Inflammatory macrophage treated with lipopolysaccharide for 1 hour (primary cell): ENCODE data around the gene RASD2.

Experiments
- DNase-seq, 2 donors: peaks; one replicate each; pipeline ENCODE4 v3.0.0-alpha.2; 2020 to 2022

The RASD2 gene

DNA sequence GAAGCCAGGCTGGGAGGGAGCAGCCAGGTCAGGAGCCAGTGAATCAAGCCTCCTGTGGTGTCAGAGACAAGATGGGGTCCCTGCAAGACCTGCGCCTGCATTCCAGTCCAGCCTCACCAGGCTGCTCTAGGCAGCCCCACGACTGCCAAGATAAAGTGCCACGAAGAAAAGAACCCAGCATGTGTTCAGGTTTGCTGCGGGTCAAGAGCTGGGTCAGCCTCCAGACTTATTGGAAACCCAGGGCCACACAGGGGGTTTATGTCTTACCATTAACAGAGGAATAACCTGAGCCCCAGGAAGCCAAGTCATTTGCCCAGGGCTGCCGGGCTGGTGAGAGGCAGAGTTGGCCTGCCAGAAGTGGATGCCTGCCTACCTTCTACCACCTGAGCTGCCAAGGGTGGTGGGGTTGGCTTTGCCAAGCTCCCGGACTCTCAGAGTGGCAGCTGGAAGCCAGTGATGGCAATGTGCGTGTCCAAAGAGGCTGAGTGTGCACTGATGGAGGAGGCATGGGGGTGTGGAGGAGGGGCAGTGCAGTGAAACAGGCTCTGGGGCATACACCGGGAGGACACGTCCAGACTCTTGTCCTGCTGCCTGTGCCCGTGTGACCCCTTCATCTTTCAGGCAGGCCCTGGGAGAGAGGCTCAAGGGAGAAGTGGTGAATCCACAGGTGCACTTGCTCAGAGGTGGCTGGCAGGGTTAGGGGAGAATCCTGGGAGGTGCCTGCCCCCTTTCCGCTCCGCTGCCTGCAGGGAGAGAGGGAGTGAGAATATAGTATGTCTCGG lies 1.7 kb downstream of the RASD2 start:
- no peak for DNase-seq

DNA sequence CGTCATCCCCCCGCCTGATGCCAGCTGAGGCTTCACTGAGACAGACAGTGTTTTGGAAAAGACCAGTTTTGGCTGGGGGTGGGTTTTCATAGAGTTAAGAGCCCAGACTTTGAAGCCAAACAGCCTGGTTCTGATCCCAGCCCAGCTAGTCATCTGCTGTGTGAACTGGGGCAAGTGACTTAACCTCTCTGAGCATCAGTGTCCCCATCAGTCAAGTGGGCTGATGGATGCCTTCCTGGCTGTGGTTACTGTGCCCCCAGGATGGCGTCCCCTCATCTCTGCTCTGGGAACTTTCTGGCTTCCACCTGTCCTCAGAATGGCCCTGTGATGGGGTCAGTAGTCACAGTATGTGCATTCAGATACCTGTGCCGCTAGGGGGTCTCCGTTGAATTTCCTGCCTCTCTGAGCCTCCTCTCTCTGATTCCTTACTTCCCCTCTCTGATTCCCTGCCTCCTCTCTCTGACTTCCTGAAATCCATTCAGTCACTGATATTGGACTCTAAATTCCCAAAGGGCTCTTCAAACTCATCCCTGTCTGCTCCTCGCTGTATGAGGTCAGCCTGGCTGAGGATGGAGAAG lies 2.4 kb downstream of the RASD2 start:
- DNase-seq = no peak

DNA sequence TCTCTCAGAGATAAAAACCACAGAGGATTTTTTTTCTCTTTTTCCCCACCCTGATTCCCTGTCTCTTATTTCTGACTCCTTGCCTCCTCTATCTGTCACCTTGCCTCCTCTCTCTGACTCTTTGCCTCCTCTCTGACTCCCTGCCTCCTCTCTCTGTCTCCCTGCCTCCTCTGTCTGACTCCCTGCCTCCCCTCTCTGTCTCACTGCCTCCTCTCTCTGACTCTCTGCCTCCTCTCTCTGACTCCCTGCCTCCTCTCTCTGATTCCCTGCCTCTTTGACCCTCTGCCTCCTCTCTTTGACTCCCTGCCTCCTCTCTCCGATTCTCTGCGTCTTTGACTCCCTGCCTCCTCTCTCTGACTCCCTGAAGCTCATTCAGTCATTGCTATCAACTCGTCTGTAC lies 3.1 kb downstream of the RASD2 start:
- DNase-seq = no peak

DNA sequence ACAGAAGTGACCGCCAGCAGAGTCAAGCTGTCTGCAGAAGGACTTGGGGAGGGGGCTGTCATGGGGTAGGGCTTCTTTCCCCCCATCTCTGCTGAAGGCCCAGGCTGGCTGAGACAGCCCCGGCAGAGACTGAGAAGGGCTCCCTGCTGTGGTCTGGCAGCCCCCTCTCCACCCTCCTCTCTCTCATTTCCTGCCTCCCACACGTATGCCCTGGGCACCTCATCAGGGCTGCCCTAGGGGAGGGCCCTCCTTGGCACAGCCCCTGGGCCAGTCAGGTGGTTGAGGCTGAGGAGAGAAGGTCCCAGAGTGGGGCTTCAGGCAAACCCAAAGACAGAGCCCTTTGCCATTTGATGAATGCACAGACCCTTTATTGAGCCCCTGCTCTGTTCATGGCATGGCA lies 3.6 kb downstream of the RASD2 start:
- no peak for DNase-seq

DNA sequence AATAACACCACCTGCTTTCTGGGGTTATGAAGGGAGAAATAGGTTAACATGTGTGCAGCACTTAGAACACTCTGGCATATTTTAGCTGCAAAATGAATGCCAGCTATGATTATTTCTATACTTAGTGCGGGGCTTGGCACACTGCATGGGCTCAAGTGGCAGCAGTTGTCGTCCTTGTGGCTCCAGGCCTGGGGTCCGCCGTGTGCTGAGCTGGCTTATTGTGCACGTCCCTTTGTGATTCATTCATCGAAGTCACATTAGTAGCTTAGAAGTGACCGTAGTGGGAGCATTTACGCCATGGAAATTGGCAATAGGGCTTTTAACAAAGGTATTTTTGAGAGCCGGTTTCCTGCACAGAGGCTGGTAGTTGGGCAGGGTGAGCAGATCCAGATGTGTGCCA lies 4.2 kb downstream of the RASD2 start:
- no peak for DNase-seq

DNA sequence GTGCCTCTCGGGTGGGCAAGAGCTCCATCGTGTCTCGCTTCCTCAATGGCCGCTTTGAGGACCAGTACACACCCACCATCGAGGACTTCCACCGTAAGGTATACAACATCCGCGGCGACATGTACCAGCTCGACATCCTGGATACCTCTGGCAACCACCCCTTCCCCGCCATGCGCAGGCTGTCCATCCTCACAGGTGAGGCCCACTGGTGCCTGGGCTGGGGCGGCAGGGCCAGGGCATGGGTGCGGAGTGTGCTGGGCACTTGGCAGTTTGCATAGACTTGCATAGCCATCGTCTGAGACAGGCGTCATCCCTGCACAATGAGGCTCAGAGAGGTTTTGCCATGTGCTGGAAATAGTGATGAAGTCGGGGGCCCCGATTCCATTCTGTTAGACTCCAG lies 6.3 kb downstream of the RASD2 start:
- no peak for DNase-seq

DNA sequence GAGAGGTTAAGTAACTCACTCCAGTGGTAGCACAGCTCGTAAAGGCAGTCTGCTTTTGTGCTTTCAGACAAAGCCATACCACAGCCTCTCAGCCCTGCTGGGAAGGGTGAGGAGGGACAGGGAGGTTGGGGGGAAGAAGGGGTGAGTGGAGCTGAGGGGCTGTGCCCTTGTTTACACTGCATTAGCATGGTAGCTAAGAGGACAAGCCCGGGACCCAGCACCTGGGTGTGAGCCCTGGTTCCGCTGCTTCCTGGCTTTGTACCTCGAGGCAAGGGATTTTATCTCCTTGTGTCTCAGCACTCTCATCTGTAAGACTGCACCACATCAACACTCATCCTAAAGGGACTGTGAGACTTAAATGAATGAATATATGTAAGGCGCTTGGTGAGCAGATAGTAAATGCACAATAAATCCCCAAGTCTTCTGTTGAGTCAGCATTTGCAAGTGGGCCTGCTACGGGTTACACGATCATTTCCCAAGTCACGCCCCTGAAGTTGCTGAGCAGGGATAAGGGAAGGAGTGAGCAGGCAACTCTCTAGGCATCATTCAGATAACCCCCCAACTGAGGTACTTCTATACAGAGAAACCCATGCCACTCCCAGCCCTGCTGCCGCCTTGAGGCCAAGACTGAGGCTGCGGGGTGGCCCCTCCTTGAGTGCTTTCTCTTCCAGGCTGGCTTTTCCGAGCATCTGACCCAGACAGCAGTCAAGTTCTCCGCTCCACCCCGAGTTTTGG lies 7.5 kb downstream of the RASD2 start:
- DNase-seq = no peak

DNA sequence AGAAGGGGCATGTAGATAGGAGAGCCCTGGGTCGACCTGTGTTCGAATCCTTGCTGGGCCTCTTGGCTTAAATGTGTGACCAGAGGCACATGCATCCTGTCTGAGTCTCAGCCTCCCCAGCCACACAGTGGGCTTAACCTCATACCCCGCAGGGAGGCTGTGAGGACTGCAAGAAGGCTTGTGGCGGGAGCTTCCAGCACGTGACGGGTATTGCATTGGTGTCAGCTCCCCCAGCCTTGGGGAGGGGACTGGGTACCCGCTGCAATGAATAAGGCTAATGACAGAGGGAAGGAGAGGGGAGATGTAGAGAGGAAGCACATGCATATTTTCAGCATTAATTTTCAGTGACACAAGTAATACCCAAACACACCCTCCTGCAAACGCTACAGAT lies 8.1 kb downstream of the RASD2 start:
- no peak for DNase-seq

DNA sequence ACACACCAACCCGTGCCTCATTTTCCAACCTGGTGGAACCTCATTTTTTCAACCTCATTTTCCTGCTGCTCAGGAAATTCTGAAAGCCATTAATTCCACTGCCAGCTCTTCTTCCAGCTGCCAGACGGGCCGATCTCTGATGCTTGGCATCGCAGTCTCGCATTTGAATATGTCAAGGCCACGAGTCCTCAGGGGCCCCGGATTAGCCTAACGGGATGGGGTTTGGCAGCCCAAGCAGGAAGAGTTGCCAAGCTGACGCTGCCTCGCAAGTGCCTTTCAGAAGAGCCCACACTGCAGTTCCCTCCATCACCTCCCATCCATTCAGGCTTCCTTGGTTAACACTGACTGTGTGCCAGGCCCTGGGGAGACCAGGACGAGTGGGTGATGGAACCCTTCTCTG lies 8.7 kb downstream of the RASD2 start:
- no peak for DNase-seq

DNA sequence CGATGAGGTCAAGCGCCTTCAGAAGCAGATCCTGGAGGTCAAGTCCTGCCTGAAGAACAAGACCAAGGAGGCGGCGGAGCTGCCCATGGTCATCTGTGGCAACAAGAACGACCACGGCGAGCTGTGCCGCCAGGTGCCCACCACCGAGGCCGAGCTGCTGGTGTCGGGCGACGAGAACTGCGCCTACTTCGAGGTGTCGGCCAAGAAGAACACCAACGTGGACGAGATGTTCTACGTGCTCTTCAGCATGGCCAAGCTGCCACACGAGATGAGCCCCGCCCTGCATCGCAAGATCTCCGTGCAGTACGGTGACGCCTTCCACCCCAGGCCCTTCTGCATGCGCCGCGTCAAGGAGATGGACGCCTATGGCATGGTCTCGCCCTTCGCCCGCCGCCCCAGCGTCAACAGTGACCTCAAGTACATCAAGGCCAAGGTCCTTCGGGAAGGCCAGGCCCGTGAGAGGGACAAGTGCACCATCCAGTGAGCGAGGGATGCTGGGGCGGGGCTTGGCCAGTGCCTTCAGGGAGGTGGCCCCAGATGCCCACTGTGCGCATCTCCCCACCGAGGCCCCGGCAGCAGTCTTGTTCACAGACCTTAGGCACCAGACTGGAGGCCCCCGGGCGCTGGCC lies 11.0 kb downstream of the RASD2 start:
- no peak for DNase-seq

DNA sequence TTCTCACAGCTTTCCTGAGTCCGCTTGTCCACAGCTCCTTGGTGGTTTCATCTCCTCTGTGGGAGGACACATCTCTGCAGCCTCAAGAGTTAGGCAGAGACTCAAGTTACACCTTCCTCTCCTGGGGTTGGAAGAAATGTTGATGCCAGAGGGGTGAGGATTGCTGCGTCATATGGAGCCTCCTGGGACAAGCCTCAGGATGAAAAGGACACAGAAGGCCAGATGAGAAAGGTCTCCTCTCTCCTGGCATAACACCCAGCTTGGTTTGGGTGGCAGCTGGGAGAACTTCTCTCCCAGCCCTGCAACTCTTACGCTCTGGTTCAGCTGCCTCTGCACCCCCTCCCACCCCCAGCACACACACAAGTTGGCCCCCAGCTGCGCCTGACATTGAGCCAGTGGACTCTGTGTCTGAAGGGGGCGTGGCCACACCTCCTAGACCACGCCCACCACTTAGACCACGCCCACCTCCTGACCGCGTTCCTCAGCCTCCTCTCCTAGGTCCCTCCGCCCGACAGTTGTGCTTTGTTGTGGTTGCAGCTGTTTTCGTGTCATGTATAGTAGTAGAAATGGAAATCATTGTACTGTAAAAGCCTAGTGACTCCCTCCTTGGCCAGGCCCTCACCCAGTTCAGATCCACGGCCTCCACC lies 11.7 kb downstream of the RASD2 start:
- peak in 1 of 2 donors; percentile 73 for DNase-seq

DNA sequence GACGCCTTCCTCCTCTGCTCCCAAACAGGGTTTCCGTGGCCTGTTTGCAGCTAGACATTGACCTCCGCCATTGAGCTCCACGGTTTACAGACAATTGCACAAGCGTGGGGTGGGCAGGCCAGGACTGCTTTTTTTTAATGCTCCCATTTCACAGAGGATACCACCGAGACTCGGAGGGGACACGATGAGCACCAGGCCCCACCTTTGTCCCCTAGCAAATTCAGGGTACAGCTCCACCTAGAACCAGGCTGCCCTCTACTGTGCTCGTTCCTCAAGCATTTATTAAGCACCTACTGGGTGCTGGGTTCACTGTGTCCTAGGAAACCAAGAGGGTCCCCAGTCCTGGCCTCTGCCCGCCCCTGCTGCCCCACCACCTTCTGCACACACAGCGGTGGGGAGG lies 12.2 kb downstream of the RASD2 start:
- no peak for DNase-seq

DNA sequence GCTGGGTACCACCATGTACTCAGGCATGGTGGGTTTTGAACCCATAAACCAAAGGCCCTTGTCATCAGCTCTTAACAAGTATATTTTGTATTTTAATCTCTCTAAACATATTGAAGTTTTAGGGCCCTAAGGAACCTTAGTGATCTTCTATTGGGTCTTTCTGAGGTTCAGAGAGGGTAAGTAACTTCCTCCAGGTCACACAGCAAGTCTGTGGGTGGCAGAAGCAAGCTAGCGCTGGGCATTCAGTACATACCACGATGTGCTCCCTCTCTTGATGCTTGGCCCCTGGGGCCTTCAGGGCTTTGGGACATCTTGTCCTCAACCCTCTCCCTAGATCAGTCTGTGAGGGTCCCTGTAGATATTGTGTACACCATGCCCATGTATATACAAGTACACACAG lies 12.7 kb downstream of the RASD2 start:
- DNase-seq = no peak

DNA sequence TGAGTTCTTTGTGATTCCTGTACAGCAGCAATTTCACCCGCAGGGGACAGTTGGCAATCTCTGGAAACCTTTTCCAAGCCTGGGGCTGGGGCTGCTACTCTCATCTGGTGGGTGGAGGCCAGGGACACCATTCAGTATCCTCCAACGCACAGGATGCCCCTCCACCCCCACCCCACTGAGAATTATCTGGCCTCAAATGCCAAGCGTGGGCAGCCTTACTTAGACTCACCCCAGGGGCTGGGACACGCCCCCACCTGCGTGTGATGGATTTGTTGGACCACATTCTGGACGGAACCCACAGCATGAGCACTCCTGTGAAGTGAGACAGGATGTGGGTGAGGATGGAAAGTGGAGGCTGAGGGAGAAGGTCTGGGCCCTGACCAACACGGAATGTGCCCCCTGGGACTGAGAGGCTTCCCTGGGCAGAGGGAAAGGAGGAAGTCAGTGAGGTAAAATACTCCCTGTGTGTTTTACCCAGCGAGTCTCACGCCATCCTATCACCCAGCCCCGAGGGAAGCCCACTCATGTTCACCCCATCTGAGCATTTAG lies 13.7 kb downstream of the RASD2 start:
- DNase-seq = no peak

DNA sequence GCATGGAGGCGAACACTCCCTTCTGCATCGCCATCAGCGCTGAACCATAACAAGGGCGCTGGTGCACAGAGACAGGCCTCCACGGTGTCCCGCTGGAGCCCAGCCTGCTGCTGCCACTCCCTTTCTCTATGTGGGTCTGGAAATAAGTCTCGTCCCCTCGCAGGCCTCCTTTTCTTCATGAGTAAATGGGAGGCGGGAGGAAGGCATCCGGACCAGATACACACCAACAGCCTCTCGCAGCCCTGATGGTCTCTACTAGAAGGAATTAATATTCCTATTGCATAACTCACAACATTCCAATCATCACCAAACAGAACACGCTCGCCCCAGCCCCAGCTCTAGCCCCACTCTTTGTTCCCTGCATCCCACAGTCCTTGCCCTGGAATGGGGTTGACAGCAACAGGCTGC lies 14.9 kb downstream of the RASD2 start:
- DNase-seq = no peak

DNA sequence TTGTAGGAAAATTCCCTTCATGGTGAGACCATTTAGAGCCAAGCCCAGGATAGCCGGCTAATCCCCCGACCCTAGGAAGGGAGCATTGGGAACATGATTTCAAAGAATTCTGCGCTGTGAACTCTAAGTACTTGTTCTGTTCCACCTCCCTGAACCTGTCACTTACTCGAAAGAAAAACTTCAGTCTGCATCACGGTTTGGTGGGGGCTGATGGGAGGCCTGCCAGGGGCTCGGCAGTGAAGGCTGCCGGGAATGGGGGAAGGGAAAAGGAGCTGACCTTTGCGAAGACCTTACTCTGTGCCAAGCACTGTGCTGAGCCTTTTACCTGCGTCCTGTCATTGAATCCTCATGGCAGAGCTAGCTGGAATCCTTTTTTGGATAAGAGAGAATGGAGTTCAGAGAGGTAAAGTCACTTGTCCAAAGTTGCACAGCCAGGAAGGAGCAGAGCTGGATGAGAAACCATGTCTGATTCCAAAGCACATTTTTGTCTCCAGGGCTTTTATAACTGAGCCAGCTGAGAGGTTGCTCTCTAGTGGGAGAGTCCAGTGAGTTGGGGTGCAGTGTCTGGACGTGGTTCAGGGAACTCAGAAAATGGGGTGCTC lies 15.4 kb downstream of the RASD2 start:
- DNase-seq = no peak

DNA sequence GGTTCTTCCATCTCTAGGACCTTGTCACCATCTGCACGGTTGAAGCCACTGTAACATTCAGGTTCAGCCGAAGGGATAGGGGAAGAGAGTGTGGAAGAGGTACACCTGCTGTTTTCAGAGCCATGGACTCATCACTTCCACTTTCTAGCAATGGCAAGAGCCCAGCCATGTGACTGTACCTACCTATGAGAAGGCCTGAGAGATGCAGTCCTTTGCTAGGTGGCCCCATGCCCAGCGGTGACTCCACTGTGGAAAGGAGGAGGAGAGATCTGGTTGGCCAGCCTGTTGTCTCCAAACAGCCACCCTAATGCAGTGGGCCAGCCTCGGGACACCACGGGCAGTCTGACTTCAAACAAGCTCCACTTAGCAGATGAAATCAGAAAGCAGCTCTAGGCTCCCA lies 16.0 kb downstream of the RASD2 start:
- DNase-seq = no peak

DNA sequence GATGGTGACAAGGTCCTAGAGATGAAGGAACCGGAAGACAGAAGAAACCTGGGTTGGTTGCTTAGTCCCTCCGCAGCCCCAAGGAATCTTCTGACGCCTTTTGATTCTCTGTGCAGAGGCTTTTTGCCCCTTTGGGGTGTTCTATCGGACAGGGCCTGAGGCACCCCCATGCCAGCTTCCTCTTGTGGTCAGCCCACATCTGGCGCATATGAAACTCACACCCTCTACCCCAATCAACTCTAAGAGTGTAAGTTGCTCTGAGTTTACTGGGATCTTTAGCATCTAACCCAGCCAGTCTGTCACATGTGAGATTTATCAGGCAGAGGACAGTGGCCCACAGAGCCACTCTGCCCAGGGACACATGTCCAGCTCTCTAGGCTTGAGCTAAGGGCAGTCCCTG lies 17.4 kb downstream of the RASD2 start:
- DNase-seq = no peak

DNA sequence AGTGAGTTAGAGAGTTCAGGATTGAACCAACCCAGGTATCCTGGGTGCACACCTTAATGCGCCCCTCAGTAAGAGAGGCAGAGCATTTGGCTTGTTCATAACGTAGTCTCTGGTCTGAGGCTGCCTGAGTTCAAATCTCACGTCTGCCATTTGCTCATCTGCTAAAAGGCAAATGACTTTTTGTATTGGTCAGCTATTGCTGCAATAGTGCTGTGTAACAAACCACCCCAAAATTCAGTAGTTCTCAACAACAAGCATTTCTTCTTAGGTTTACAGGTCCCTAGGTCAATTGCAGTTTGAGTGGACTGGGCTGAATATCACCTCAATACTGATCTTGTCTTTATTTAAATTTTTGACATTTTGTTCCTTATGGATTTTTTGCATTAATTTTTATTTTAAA lies 18.1 kb downstream of the RASD2 start:
- DNase-seq = no peak

DNA sequence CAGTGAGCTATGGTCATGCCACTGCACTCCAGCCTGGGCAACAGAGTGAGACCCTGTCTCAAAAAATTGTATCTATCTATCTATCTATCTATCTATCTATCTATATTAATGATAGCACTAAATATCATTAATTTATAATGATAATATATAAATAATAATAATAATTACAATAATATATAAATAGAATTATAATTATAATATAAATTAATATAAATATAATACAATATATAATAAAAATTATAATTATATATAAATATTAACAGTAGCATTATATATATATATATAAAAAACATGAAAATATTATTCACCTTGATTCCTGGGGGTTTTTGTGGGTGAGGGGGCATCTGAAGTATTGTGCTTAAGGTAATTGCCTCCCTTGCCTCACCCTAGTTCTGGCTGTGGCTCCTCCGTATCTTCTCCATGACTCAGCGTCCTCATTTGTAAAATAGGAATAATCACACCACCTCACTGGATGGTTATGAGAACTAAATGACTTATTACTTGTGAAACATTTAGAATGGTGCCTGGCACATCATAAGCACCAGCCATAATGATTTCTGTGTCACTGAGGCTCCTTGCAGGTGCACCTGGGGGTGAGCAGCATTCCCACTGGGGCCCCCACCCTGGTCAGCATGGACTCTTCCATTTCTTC lies 18.8 kb downstream of the RASD2 start:
- DNase-seq = no peak

DNA sequence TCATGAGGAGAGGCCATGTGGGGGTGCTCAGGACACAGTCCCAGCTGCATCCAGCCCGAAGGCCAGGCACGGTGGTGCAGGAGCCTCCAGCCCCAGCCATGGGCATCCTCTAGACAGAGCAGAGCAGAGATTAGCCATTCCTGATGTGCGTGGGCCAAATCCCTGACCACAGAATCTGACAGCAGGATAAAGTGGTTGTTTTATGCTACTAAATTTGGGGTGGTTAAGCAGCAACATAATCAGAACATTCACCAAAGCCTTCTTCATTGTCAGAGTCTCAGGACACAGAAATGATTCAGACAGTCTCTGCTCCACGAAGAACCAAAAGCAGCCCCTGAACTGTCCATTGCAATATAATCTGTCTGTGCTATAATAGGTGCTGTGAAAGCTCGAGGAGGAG lies 19.7 kb downstream of the RASD2 start:
- no peak for DNase-seq

DNA sequence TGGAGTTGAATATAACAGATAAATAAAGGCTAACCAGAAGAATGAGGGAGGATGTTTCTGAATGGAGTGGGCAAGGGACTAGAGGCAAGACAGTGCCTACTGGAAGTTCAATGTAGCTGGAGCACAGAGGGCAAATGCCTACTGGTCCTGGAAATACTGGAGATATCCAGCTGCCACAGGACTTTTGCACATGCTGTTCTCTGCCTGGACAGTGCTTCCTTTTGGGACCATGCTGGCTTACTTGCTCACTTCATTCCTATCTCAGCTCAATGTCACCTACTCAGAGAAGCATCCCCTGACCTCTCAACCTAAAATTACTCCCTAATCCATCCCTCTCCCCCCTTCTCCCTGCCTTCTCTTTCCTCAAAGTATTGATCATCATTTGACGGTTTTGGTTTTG lies 20.2 kb downstream of the RASD2 start:
- DNase-seq = no peak
